ENCODE data around the gene GPR183.

GRCh38 chr13:99299920-99300341, 7.3 kb downstream of the GPR183 start:
- TF ChIP-seq CTCF (conservative IDR thresholded peaks at IDR 0.05 in 1 of 2, IDR thresholded peaks at IDR 0.05 in 1 of 2; ENCODE audit: extremely low read depth in 1 of 2, insufficient read depth in 1 of 2, low read depth in 1 of 2, low read length in 2 of 2) (no peak), EZH2 (IDR thresholded peaks at IDR 0.05; ENCODE audit: borderline replicate concordance, low read length) (no peak)

All from mammary epithelial cell (primary cell).